NCI-H1048 (cell line): Measurements from ENCODE around the gene NOL6.
"Not testable (repeated sequence)": the region's sequence is repeated elsewhere in the genome, so short reads cannot be mapped to it uniquely, and the experiment has no call there.

Experiments
- DNase-seq: peaks from one replicate; lab custom pipeline; 2025; lab: John Stamatoyannopoulos, UW

NOL6 gene

GRCh38 chr9:33471361-33471760 lies 2.4 kb downstream of the NOL6 start:
- DNase-seq, result no peak

GRCh38 chr9:33469891-33470290 lies 3.8 kb downstream of the NOL6 start:
- no peak for DNase-seq

GRCh38 chr9:33468797-33469621 lies 4.7 kb downstream of the NOL6 start:
- DNase-seq, result no peak

- no peak for DNase-seq
Observed at GRCh38 chr9:33468215-33468730, 5.5 kb downstream of the NOL6 start.

- no peak for DNase-seq
Observed at GRCh38 chr9:33467526-33467925, 6.2 kb downstream of the NOL6 start.

- DNase-seq, result no peak
Observed at GRCh38 chr9:33466565-33467495, 6.9 kb downstream of the NOL6 start.

- DNase-seq, result no peak
Observed at GRCh38 chr9:33465596-33466564, 7.8 kb downstream of the NOL6 start.

GRCh38 chr9:33465096-33465495 lies 8.6 kb downstream of the NOL6 start:
- DNase-seq, result no peak

- DNase-seq, result no peak
Observed at GRCh38 chr9:33464045-33464636, 9.6 kb downstream of the NOL6 start.

GRCh38 chr9:33463151-33463550 lies 10.6 kb downstream of the NOL6 start:
- DNase-seq, result no peak

- no peak for DNase-seq
Observed at GRCh38 chr9:33461492-33461891, 12.2 kb downstream of the NOL6 start.

GRCh38 chr9:33460854-33461253 lies 12.9 kb downstream of the NOL6 start:
- DNase-seq, result no peak

- DNase-seq, result no peak
Observed at GRCh38 chr9:33459115-33459514, 14.6 kb downstream of the NOL6 start.

- no peak for DNase-seq
Observed at GRCh38 chr9:33458444-33458843, 15.3 kb downstream of the NOL6 start.

GRCh38 chr9:33455945-33456344 lies 17.8 kb downstream of the NOL6 start:
- no peak for DNase-seq

GRCh38 chr9:33455456-33455855 lies 18.3 kb downstream of the NOL6 start:
- not testable (repeated sequence) for DNase-seq

GRCh38 chr9:33454661-33455026 lies 19.1 kb downstream of the NOL6 start:
- DNase-seq, result not testable (repeated sequence)

GRCh38 chr9:33453999-33454660 lies 19.6 kb downstream of the NOL6 start:
- no peak for DNase-seq

- no peak for DNase-seq
Observed at GRCh38 chr9:33453286-33453860, 20.4 kb downstream of the NOL6 start.

- no peak for DNase-seq
Observed at GRCh38 chr9:33452828-33453271, 20.9 kb downstream of the NOL6 start.
